AG04450 (cell line): ENCODE results near the gene KLLN. TPM values are rescaled to one million over a fixed set of nuclear protein-coding genes. Genes with fewer than 3 reads are reported as not detected.
"Not testable (repeated sequence)": the region's sequence is repeated elsewhere in the genome, so short reads cannot be mapped to it uniquely, and the experiment has no call there.

Experiments
- CTCF ChIA-PET: fragments of 300-600, 350-600 bp; formaldehyde crosslinking; extraction: SDS; loops from one replicate; lab custom pipeline; 2022; ENCODE audit warnings: antibody characterized with exemption, inconsistent platforms; lab: Charles Lee
- POLR2A ChIA-PET: fragments of 350-600 bp; formaldehyde crosslinking; extraction: SDS; loops from one replicate; lab custom pipeline; 2021; ENCODE audit warnings: antibody characterized with exemption, inconsistent platforms; lab: Yijun Ruan, JAX
- DNase-seq: peaks from one replicate; pipeline ENCODE4 v3.0.0-alpha.2; 2011; ENCODE audit warnings: low read depth, low spot score
- H3K27ac ChIP-seq: one replicate; pipeline ENCODE4 v1.5.1; 2012; ENCODE audit warnings: low read depth, low read length, control low read depth
- H3K27me3 ChIP-seq: one replicate; pipeline ENCODE4 v1.6.0; 2012; ENCODE audit warnings: low read length; ENCODE audit not compliant: control insufficient read depth, insufficient read depth
- H3K4me3 ChIP-seq: 2 replicates; pipeline ENCODE4 v1.5.1; 2011; ENCODE audit warnings: mild to moderate bottlenecking, low read depth, low read length, control low read depth
- H3K9me3 ChIP-seq: 2 replicates; pipeline ENCODE4 v1.5.1; 2012; ENCODE audit warnings: low read length; ENCODE audit not compliant: control insufficient read depth, insufficient read depth
- polyA plus RNA-seq: library from polyadenylated mRNA; depleted of rRNA; stranded (reverse); fragments of >200 nt; gene quantifications from 2 replicates; pipeline ENCODE4 v1.2.3, GENCODE V29; 2011
- TF ChIP-seq, protein P1 (sequence below): IDR thresholded peaks from 2 replicates; pipeline ENCODE4 v1.5.1; 2011; ENCODE audit warnings: low read depth, low read length, control low read depth, inconsistent platforms

Gene KLLN
- polyA plus RNA-seq, 1 experiment, result 0.58 TPM

DNA sequence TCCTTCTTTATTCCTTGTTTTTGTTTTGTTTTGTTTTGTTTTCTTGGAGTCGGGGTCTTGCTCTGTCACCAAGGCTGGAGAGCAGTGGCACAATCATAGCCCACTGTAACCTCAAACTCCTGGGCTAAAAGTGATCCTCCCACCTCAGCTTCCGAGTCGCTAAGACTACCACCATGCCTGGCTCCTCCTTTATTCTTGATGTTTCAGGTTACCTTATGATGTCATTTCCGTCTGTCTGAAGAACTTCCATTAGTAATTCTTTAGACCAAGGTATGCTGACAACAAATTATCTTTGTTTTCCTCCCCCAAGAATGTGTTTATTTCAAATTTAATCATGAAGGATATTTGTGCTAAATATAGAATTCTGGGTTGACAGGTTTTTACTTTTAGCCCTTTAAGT, 27.2 kb downstream of the KLLN start:
- POLR2A ChIA-PET, result no interaction called here
- no peak for DNase-seq
- TF ChIP-seq, protein P1, sequence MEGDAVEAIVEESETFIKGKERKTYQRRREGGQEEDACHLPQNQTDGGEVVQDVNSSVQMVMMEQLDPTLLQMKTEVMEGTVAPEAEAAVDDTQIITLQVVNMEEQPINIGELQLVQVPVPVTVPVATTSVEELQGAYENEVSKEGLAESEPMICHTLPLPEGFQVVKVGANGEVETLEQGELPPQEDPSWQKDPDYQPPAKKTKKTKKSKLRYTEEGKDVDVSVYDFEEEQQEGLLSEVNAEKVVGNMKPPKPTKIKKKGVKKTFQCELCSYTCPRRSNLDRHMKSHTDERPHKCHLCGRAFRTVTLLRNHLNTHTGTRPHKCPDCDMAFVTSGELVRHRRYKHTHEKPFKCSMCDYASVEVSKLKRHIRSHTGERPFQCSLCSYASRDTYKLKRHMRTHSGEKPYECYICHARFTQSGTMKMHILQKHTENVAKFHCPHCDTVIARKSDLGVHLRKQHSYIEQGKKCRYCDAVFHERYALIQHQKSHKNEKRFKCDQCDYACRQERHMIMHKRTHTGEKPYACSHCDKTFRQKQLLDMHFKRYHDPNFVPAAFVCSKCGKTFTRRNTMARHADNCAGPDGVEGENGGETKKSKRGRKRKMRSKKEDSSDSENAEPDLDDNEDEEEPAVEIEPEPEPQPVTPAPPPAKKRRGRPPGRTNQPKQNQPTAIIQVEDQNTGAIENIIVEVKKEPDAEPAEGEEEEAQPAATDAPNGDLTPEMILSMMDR, result no peak
- CTCF ChIA-PET, result no interaction called here
- no peak overlapping the region for H3K27ac ChIP-seq
- no peaks in the 10 kb centered on the region for H3K9me3 ChIP-seq
- no peak overlapping the region for H3K4me3 ChIP-seq
- no peaks in the 10 kb centered on the region for H3K27me3 ChIP-seq

DNA sequence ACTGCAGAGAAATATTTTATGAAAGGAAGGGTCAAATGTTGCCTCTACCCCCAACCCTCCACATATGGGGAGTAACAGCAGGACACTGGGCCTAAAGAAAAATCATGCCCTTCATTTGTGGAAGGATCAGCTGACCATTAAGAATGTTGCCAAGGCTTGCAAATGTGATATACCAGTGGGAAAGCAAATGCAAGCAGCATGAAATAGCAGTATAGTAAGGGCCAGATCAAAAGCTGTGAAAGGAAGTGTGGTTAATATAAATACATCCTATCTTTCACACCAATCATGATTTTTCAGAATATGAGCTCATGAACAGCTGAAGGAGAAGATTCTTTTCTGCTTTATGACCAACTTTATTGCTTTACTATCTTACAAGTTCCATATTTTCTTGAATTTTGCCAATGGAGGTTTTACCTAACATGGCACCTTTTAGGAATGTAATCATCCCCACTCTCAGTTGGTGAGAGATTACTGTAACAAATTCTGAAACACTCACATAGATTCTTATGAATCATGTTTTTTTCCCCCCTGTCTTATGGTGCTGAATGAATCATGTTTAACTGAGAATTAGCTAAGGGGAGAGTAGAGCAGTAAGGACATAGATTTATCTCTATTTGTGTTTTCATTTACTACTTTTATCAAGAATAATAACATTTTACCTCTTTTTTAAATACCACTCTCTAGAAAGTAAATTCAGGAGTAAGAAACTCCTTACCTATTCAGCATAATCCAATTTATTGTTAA, 33.2 kb downstream of the KLLN start:
- Histone ChIP-seq H3K4me3 (no peak overlapping the region), H3K9me3 (no peaks in the 10 kb centered on the region), H3K27me3 (no peaks in the 10 kb centered on the region), H3K27ac (no peak overlapping the region)
- POLR2A ChIA-PET, result no interaction called here
- TF ChIP-seq, protein P1, result no peak
- DNase-seq, result no peak
- CTCF ChIA-PET, result interaction anchor here (0.5 kb wide), 1 partner anchor 297 kb away, joined by 4 read pairs; no protein-coding TSS in a partner anchor

DNA sequence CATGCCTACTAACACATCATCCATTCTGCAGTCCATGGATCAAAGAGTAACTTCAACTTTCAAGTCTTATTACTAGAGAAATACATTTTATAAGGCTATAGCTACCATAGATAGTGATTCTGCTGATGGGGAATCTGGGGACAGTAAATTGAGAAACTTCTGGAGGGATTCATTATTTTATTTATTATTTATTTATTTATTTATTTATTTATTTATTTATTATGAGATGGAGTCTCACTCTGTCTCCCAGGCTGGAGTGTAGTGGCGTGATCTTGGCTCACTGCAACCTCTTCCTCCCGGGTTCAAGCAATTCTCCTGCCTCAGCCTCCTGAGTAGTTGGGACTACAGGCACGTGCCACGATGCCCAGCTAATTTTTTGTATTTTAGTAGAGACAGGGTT, 34.3 kb downstream of the KLLN start:
- POLR2A ChIA-PET, result not testable (repeated sequence)

DNA sequence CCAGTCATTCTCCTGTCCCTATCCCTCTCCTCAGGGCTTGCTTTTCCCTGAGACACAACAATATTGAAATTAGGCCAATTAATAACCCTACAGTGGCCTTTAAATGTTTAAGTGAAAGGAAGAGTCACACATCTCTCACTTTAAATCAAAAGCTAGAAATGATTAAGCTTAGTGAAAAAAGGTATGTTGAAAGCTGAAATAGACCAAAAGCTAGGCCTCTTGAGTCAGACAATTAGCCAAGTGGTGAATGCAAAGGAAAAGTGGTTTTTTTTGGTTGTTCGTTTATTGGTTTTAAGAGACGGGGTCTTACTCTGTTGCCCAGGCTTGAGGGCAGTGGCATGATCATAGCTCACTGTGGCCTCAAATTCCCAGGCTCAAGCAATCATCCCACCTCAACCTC, 35.7 kb downstream of the KLLN start:
- Histone ChIP-seq H3K27ac (no peak overlapping the region), H3K9me3 (no peaks in the 10 kb centered on the region), H3K27me3 (no peaks in the 10 kb centered on the region), H3K4me3 (no peak overlapping the region)
- ChIA-PET CTCF (no interaction called here), POLR2A (no interaction called here)
- no peak for DNase-seq
- TF ChIP-seq, protein P1, result no peak

More for the DNA sequence above, 34.3 kb downstream of the KLLN start:
- not testable (repeated sequence) for H3K4me3 ChIP-seq, H3K27ac ChIP-seq, H3K9me3 ChIP-seq, H3K27me3 ChIP-seq, DNase-seq
- CTCF ChIA-PET, result interaction anchor here (0.6 kb wide), 1 partner anchor 160 kb away, joined by 3 read pairs; no protein-coding TSS in a partner anchor

DNA sequence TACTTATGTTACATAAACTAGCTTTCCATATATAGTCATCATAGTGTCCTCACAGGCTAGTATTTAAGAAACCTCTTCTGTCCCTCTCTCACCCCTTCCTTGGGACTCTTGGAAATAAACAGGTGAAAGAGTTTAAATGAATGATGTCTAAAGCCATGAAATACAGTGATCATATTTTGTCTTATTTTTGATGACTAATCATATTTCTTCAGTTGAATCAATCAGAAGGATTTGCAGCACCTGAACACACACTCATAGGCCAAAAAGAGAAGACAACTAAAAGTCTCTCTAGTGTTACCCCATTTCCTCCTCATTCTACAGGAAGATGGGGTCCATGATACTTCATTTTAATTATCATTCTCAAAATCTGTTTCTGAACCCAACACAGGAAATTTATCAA, 36.7 kb downstream of the KLLN start:
- DNase-seq, result no peak
- Histone ChIP-seq H3K9me3 (no peaks in the 10 kb centered on the region), H3K27ac (no peak overlapping the region), H3K4me3 (no peak overlapping the region), H3K27me3 (no peaks in the 10 kb centered on the region)
- ChIA-PET POLR2A (no interaction called here), CTCF (no interaction called here)
- TF ChIP-seq, protein P1, result no peak
